ENCODE measurements around the gene NTMT2.

DNA sequence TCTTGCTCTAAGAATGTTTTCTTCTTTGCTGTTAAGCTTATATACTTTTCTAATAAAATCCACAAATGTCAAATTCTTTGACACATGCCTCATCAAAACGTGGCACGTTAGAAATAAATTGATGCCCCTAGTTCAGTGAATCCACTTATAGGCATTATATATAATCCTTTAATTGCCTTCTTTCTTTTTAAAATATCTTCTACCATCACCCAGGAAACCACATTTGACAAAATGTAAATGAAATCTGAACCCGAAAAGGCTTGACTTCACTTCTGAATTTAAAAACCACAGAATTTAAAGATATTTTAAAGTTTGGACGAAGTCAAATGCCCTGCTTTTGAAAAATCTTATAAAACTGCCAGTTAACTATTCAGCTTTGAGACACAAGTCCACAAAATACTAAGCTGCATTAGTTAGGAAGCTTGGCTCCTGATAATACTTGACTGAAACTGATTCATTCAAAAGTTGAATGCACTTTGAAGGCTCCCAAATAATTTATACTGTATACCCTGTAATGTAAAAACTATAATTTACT is 48.9 kb upstream of the NTMT2 start:
- TF ChIP-seq, protein P1, sequence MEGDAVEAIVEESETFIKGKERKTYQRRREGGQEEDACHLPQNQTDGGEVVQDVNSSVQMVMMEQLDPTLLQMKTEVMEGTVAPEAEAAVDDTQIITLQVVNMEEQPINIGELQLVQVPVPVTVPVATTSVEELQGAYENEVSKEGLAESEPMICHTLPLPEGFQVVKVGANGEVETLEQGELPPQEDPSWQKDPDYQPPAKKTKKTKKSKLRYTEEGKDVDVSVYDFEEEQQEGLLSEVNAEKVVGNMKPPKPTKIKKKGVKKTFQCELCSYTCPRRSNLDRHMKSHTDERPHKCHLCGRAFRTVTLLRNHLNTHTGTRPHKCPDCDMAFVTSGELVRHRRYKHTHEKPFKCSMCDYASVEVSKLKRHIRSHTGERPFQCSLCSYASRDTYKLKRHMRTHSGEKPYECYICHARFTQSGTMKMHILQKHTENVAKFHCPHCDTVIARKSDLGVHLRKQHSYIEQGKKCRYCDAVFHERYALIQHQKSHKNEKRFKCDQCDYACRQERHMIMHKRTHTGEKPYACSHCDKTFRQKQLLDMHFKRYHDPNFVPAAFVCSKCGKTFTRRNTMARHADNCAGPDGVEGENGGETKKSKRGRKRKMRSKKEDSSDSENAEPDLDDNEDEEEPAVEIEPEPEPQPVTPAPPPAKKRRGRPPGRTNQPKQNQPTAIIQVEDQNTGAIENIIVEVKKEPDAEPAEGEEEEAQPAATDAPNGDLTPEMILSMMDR (conservative IDR thresholded peaks at IDR 0.05), result no peak
- no peak for TF ChIP-seq ZFX (IDR thresholded peaks at IDR 0.05)
